GM18858 (cell line): ENCODE data around the gene ERAL1.
"Not testable (repeated sequence)": the region's sequence is repeated elsewhere in the genome, so short reads cannot be mapped to it uniquely, and the experiment has no call there.

Experiments used
- ATAC-seq: cut with Tn5 transposase; IDR thresholded peaks from one replicate; pipeline ENCODE4 v1.9.1; 2021; ENCODE audit not compliant: unreplicated experiment

The ERAL1 gene

DNA sequence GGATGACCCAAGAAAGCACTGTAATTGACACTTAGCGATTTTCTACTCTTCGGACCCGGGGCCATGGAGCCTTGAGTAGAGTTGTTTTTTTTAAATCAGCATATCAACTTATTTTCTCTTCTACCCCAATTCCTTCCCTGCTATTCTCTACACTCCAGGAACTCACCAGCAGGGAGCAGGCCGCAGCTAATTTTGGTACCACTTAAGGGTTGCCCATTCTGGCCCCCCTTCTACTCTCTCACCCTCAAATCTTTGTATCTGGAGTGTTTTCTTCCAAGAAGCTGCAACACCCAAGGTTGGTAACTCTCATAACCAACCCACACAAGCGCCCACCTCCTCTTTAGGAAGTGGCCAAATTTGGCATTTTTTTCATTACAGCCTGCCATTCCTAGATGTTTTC lies 5.5 kb upstream of the ERAL1 start:
- ATAC-seq: no peak

DNA sequence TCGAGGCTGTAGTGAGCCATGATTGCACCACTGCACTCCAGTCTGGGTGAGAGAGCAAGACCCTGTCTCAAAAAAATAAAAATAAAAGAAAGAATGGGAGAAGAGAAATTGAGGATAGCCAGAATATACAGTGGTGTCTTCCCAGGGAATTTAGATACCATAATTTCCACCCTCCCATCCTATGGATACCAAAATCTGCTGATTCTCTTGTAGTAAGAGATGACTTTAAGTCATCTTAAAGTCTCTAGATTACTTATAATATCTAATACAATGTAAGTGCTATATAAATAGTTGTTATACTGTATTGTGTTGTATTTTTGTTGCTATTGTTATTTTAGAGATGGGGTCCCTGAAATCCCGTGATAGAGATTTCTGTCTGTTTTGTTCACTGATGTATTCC lies 1.5 kb upstream of the ERAL1 start:
- ATAC-seq: no peak

DNA sequence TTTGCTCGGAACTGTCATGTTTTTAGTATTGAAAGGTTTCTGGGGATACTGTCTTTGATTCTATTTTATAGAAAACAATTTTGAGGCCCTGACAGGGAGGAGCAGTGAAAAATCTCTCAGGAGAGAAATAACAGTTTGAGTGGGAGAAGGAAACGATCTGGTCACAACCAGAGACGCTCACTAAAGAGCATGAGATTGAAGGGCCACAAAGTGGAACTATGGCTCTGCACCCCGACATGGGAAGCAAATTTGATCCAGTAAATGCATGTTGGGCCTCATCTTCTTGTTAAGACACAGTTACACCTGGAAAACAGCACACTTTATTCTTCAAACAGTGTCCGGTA lies 492 bp downstream of the ERAL1 start:
- ATAC-seq: no peak

DNA sequence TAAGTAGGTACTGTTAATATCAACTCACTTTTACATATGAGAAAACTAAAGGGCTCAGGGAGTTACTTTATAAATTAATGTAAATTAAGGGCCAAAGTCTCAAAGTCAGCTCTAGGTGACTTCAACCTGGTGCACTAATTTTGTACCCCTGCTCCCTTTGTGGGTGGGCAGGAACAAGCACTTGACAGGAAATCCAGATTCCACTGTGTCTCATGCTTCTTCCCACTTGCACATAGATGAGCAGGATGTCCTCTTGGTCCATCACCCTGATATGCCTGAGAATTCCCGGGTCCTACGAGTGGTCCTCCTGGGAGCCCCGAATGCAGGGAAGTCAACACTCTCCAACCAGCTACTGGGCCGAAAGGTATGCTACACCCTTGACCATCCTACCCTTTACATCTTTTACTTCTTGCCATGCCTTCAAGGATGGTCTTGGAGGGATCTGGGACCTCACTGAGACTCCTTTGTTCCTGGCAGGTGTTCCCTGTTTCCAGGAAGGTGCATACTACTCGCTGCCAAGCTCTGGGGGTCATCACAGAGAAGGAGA lies 1.3 kb downstream of the ERAL1 start:
- no peak for ATAC-seq

DNA sequence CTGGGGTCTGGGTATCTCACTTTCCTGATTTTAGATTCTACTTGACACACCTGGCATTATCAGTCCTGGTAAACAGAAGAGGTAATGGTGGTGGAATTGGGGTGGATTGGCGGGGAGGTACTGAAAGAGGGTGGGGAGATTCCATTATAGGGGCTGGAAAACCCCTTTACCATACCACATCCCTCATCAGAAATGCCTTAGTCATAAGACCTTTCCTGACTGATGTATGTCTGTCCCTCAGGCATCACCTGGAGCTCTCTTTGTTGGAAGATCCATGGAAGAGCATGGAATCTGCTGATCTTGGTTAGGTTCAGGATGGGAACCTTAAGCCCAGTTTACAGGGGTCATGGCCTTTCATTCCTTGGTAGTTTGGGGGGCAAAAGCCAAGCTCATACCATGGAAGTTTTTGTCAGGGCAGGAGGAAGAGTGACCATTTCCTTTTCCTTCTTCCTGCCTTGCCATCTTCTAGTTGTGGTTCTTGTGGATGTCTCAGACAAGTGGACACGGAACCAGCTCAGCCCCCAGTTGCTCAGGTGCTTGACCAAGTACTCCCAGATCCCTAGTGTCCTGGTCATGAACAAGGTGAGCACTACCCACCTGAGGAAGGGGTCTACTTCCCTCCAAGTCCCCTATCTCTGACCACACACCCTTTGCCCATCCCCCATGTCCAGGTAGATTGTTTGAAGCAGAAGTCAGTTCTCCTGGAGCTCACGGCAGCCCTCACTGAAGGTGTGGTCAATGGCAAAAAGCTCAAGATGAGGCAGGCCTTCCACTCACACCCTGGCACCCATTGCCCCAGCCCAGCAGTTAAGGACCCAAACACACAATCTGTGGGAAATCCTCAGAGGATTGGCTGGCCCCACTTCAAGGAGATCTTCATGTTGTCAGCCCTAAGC lies 3.3 kb downstream of the ERAL1 start:
- ATAC-seq: no peak

DNA sequence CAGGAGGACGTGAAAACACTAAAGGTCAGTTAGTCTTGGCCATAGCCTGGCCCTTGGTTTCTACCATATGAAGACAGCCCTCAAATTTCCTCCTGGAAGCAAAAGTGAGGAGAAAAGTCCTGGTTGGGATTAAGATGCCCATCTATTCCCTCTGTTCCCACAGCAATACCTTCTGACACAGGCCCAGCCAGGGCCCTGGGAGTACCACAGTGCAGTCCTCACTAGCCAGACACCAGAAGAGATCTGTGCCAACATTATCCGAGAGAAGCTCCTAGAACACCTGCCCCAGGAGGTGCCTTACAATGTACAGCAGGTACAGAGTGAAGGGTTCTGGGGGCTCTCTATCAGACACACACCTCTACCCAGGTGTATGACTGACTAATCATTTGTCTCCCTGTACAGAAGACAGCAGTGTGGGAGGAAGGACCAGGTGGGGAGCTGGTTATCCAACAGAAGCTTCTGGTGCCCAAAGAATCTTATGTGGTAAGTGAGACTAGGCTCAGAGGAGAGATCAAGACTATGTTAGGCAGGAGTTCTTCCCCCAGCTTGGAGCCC lies 4.1 kb downstream of the ERAL1 start:
- ATAC-seq: no peak

DNA sequence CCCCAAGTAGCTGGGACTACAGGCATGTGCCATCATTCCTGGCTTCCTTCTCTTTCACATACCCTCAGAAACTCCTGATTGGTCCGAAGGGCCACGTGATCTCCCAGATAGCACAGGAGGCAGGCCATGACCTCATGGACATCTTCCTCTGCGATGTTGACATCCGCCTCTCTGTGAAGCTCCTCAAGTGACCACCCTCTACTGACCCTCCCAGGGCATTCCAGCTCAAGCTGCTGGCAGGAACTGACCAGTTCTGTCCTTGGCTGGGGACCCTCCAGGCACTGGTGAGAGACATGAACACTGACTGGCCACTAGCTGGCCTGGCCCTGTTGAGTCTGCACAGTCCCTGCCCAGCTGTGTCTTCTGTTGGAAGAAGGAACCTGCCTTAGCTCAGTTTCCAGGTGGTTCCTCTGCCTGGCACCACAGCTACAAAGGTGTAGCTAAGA lies 5.6 kb downstream of the ERAL1 start:
- ATAC-seq: no peak

DNA sequence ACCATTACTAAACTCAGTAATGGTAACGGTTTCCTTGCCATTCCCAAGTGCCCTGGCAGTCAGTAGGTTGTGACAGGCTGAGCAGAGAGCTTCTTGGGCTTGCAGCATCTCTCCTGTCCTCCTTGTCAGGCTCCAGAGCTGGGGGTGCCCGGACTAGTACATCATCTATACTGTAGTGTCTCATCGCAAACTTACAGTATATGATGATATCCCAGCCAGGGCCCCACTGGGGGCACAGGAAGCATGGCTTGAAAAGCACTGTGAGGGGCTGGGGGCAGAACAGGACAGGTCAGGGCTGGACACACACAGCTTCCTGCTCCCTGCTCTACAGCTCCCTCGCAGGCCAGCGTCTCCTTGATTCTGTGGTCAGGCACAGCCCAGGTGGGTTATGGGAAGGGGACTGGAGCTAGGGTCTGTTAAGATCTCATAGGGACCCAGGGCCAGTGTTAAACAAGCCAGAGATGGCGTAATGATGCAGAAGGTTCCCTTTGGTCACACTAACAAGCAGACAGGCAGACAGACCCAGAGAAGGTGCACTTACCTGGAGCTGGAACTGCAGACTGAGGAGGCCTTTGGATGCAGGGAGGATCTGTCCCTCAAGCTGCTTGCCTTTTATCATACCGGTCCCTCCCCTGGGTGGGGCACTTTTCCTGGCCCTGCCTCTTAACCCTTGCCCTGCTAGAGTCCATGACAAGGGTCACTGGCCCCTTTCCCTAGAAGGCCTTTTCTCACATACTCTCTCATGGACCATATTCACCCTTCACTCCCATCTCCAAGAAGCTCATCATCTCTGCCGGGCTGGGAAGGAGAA lies 6.8 kb downstream of the ERAL1 start:
- no peak for ATAC-seq

DNA sequence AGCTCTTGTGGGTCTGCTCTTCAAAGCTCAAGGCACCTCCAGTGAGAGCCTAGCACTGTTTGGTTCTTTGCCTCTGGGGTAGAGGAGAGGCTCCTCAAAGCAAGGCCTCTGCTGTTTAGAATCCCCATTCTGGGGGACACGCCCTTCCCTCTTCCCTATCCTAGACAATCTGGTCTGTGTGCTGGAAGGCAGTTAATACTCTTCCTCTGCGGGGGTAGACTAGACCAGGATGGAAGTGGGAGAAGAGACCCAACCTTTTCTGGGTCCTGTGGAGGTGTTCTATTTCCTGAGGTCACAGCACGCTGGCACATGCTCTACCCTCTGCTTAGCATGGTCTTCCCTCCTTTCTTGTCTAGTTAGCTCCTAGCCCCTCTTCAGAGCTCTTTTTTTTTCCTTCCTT lies 7.7 kb downstream of the ERAL1 start:
- no peak for ATAC-seq

DNA sequence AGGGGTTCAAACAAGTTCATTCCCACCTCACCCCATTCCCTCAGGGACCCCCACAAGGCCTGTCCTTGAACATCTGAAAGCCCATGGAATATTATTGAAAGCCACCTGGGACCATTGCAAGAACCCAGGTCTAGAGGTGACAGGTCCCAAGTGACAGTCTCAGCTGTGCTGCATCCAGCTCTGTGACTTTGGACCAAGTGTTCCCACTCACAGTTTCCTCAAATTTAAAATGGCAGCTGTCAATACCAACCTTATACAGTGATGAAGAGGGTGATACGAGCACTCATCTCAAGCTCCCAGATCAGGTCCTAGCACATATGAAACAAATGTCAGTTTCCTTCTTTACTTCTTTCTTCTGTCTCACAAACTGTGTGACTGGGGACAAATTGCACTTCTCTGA lies 9.1 kb downstream of the ERAL1 start:
- no peak for ATAC-seq

DNA sequence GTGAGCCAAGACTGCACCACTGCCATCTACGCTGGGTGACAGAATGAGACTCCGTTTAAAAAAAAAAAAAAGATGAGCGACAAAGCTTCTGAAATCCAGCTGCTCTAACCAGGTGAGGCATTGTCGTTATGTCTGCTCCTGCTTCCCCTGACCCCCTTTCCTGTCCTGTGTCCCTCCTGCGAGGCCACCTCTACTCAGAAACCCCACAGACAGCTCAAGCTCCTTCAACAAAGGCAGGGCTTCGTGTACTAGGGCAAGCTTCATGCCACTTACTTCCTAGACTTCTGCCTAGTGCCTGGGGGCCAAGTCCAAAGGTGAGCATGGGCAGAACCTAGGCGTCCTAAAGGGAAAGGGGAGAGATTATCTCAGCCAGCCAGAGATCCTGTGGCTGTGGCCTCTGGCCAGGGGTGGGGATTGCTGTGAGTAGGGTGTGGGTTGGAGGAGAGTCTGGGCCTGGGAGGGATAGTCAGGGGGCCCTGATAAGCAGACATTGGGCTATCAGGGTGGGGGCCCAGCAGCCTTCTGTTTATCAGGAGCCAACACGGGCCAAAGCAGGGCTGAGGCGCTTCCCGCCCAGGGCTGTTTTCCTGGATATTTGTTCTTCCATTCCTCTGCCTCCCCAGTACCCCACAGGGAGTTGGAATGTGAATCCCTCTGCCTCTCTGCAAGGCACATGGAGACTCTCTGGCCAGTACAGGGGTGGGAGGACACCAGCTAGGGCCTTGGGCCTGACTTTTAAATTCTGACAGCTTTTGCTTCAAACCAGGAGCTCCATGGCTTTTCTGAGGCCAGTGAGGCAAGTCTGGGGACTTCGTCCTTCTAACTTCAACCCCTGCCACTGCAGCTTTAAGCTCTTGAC lies 10.4 kb downstream of the ERAL1 start:
- no peak for ATAC-seq

DNA sequence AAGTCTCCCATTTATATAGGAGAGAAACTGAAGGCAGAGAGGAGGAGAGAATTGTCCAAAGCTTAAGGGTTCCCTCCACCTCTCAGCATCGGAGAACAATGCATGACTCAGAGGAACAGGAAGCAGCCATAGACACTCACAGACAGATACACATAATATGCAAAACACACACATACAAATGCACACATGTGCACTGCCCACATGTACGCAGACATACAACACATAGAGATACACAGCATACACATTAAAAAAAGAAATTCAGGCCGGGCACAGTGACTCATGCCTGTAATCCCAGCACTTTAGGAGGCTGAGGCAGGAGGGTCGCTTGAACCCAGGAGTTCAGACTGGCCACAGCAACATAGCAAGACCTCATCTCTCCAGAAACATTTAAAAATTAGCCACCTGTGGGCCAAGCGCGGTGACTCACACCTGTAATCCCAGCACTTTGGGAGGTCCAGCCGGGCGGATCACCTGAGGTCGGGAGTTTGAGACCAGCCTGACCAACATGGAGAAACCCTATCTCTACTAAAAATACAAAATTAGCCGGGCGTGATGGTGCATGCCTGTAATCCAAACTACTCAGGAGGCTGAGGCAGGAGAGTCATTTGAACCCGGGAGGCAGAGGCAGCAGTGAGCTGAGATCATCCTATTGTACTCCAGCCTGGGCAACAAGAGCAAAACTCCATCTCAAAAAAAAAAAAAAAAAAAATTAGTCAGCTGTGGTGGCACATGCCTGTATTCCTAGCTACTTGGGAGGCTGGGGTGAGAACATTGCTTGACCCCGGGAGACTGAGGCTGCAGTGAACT lies 11.3 kb downstream of the ERAL1 start:
- ATAC-seq: no peak

DNA sequence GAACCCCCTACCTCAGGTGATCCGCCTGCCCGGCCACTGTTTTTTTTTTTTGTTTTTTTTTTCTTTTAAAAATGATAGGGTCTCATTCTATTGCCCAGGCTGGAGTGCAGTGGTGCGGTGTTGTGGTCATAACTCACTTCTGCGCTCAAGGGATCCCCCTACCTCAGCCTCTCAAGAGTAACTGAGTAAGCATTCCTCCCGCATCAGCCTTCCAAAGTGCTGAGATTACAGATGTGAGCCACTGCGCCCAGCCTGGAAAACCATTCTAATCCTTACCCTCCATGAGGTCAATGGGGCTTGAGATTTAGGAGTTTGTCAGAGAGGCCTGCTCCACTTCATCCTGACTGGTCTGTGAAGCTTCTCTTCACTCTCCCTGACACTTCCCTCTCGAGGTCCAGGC lies 12.5 kb downstream of the ERAL1 start:
- ATAC-seq: no peak

DNA sequence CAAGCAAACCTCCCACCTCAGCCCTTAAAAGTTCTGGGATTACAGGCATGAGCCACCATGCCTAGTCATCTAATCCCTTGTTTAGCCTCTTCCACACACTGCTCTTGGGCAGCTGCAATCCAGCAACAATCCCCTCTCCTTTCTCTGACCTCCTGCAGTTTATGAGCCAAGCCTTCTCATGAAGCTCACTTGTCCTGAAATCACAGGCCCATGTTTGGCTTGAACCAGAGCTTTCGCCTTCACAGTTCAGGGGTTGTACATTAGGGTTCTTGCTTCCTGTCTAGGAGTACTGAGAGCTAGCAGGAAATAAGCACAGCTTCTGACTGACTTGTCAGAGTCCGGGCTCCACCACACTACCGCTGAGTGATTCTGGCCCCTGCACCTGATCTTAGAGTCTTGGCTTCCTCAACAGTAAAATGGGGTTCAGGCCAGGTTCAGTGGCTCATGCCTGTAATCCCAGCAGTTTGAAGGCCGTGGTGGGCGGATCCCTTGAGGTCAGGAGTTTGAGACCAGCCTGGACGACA lies 16.3 kb downstream of the ERAL1 start:
- ATAC-seq: peak; percentile 88

DNA sequence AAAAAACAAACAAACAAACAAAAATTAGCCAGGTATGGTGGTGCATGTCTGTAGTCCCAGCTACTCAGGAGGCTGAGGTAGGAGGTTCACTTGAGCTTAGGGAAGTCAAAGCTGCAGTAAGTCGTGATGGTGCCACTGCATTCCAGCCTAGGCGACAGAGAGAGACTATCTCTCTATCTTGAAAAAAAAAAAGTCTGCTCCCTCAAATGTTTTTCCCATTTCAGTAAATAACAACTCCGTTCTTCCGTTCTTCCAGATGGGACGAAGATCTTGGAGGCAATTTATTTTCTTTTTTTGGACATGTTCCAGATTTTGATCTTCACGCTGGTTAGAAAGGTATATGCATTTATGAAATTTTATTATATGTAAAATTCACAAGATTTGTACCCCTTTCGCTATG lies 19.0 kb downstream of the ERAL1 start:
- ATAC-seq: no peak

DNA sequence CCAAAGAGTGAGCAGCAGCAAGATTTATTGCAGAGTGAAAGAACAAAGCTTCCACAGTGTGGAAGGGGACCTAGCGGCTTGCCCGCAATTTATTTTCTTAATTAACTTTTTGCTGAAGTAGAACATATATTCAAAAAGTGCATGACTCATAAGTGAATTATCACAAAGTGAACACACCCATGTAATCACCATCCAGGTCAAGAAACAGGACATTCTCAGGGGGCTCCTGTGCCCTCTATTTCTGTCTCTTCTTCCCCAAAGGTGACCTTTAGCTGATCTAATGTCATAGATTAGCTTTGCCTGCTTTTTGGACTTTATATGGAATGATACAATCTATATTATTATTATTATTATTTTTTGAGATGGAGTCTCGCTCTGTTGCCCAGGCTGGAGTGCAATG lies 19.9 kb downstream of the ERAL1 start:
- ATAC-seq: no peak

DNA sequence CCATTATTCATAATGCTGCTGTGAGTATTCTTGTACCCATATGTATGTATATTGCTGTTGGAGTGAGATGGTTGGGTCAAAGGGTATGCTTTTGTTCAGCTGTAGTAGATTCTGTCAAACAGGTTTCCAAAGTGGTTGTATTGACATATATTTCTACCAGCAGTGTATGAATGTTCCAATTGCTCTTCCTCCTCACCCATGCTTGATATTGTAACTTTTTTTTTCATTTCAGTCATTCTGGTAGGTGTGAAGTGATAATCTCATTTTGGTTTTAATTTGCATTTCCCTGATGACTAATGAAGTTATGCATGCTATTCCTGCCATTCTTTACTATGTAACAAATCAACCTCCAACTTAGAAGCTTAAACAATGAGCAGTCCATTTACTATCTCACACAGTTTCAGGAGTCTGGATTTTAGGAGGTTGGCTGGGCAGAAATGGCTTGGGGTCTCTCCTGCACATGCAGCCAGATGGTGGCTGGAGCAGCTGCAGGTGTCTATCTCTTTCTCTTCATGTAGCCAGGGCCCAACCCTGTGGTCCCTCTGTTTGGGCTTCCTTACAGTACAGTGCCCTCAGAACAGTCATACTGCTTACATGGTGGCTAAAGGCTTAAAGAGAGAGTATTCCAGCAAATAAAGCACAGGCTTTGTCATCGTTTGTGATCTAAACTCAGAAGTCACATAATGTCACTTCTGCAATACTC lies 21.2 kb downstream of the ERAL1 start:
- ATAC-seq: no peak

DNA sequence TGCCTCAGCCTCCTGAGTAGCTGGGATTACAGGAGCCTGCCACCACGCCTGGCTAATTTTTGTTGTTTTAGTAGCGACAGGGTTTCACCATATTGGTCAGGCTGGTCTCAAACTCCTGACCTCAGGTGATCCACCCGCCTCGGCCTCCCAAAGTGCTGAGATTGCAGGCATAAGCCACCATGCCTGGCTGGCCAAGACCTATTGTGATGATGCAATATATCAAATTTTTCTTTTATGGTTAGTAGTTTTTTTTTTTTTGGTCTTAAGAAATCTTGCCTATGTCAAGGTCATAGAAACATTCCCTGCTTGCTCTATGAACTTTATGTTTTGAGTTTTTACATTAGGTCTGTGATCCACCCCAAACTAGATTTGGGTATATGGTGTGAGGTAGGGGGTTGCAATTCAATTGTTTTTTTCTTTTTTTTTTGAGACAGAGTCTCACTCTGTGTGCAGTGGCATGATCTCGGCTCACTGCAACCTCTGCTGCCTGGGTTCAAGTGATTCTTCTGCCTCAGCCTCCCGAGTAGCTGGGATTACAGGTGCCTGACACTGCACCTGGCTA lies 22.4 kb downstream of the ERAL1 start:
- not testable (repeated sequence) for ATAC-seq
